Neuronal stem cell (in vitro differentiated cells): ENCODE results near the gene MEF2C.

Experiments
- DNase-seq: peaks from one replicate; pipeline ENCODE4 v3.0.0-alpha.2; 2013; ENCODE audit warnings: low spot score
- H2AFZ ChIP-seq: one replicate; pipeline ENCODE4 v1.6.1; 2013; ENCODE audit warnings: mild to moderate bottlenecking, low read length, inconsistent platforms
- H2AK5ac ChIP-seq: 2 replicates; pipeline ENCODE4 v1.6.1; 2013; ENCODE audit warnings: low read depth, mild to moderate bottlenecking, inconsistent platforms, low read length, moderate library complexity, mixed read lengths
- H2BK120ac ChIP-seq: 2 replicates; pipeline ENCODE4 v1.6.1; 2013; ENCODE audit warnings: low read depth, mild to moderate bottlenecking, inconsistent platforms, low read length, moderate library complexity, mixed read lengths
- H2BK12ac ChIP-seq: one replicate; pipeline ENCODE4 v1.6.1; 2013; ENCODE audit warnings: low read length, inconsistent platforms
- H2BK15ac ChIP-seq: 2 replicates; pipeline ENCODE4 v1.6.1; 2013; ENCODE audit warnings: mild to moderate bottlenecking, low read length, inconsistent platforms, mixed read lengths
- H2BK5ac ChIP-seq: one replicate; pipeline ENCODE4 v1.6.1; 2013; ENCODE audit warnings: inconsistent platforms, mild to moderate bottlenecking, low read length, moderate library complexity
- H3K14ac ChIP-seq: one replicate; pipeline ENCODE4 v1.6.1; 2013; ENCODE audit warnings: low read length, inconsistent platforms
- H3K18ac ChIP-seq: 2 replicates; pipeline ENCODE4 v1.6.1; 2013; ENCODE audit warnings: low read length, inconsistent platforms
- H3K23ac ChIP-seq: 2 replicates; pipeline ENCODE4 v1.6.1; 2013; ENCODE audit warnings: low read depth, mild to moderate bottlenecking, mixed read lengths, low read length, inconsistent platforms; ENCODE audit not compliant: poor library complexity
- H3K27ac ChIP-seq: replicated peaks from 3 replicates; pipeline ENCODE4 v1.5.1; 2013; ENCODE audit warnings: low read length, inconsistent platforms
- H3K27me3 ChIP-seq, 3 experiments: 2 replicates each; pipeline ENCODE4 v1.6.1; 2013; ENCODE audit warnings: low read length in 3 of 3, mild to moderate bottlenecking in 2 of 3, inconsistent platforms in 1 of 3, low read depth in 1 of 3, mixed read lengths in 1 of 3, moderate library complexity in 1 of 3; ENCODE audit not compliant: control insufficient read depth in 3 of 3, insufficient read depth in 3 of 3
- H3K36me3 ChIP-seq, 2 donors: replicated peaks in 1 of 2; 2 replicates each; pipeline ENCODE4 v1.6.1; 2013; ENCODE audit warnings: low read length in 2 of 2; ENCODE audit not compliant: control insufficient read depth in 2 of 2, insufficient read depth in 2 of 2
- H3K4ac ChIP-seq: 2 replicates; pipeline ENCODE4 v1.6.1; 2013; ENCODE audit warnings: inconsistent platforms, mild to moderate bottlenecking, low read length, moderate library complexity
- H3K4me1 ChIP-seq, 2 donors: 1 replicate in 1 of 2; 2 replicates in 1 of 2; pipeline ENCODE4 v1.6.1; 2013; ENCODE audit warnings: low read length in 2 of 2, low read depth in 1 of 2; ENCODE audit not compliant: control insufficient read depth in 2 of 2, insufficient read depth in 1 of 2
- H3K4me2 ChIP-seq: one replicate; pipeline ENCODE4 v1.6.1; 2013; ENCODE audit warnings: mild to moderate bottlenecking, low read length, inconsistent platforms; ENCODE audit not compliant: insufficient read depth, poor library complexity, severe bottlenecking
- H3K4me3 ChIP-seq, 2 donors: 2 replicates each; pipeline ENCODE4 v1.5.1; 2013; ENCODE audit warnings: low read length in 2 of 2, mild to moderate bottlenecking in 2 of 2, inconsistent platforms in 1 of 2, moderate library complexity in 1 of 2
- H3K79me1 ChIP-seq: one replicate; pipeline ENCODE4 v1.6.1; 2013; ENCODE audit warnings: low read depth, mild to moderate bottlenecking, inconsistent platforms, low read length, moderate library complexity
- H3K9ac ChIP-seq: one replicate; pipeline ENCODE4 v1.6.1; 2013; ENCODE audit warnings: mild to moderate bottlenecking, low read depth, low read length, inconsistent platforms; ENCODE audit not compliant: poor library complexity
- H3K9me3 ChIP-seq, 2 donors: replicated peaks in 1 of 2; 2 replicates each; pipeline versions ENCODE3 to v1.6.1; 2013; ENCODE audit warnings: low read length in 2 of 2, mild to moderate bottlenecking in 2 of 2, inconsistent platforms in 1 of 2, low read depth in 1 of 2, mixed read lengths in 1 of 2, moderate library complexity in 1 of 2; ENCODE audit not compliant: control insufficient read depth in 2 of 2, insufficient read depth in 1 of 2
- H4K8ac ChIP-seq: one replicate; pipeline ENCODE4 v1.6.1; 2013; ENCODE audit warnings: low read depth, mild to moderate bottlenecking, inconsistent platforms, low read length, moderate library complexity
- H4K91ac ChIP-seq: one replicate; pipeline ENCODE4 v1.6.1; 2013; ENCODE audit warnings: low read length, low read depth, mild to moderate bottlenecking, inconsistent platforms; ENCODE audit not compliant: poor library complexity
- WGBS, 2 donors: extraction: QIAGEN DNeasy Blood & Tissue Kit; methylation state at CpG; one replicate each; pipeline ENCODE4 v1.1.7; 2013; ENCODE audit warnings: missing lambda C conversion rate in 2 of 2, mixed read lengths in 1 of 2; ENCODE audit not compliant: insufficient read length in 2 of 2, insufficient replicate concordance in 1 of 2; ENCODE audit errors: extremely low coverage in 2 of 2; 5-methylcytosine and 5-hydroxymethylcytosine counted together

Gene MEF2C

GRCh38 chr5:88729829-88730182 lies 153.2 kb downstream of the MEF2C start:
- H3K4me2 ChIP-seq, result no peak overlapping the region
- H2BK5ac ChIP-seq, result no peak overlapping the region
- no peak overlapping the region for H3K23ac ChIP-seq
- H3K27ac ChIP-seq, result no peak overlapping the region
- no peak overlapping the region for H2BK120ac ChIP-seq
- no peak overlapping the region for H4K91ac ChIP-seq
- H3K36me3 ChIP-seq, result no peaks in the 10 kb centered on the region
- H3K4me1 ChIP-seq, result peaks cover 2 to 7% of the 10 kb centered on the region in 2 donors
- no peak overlapping the region for H4K8ac ChIP-seq
- H3K4me3 ChIP-seq, result no peak overlapping the region
- H3K9ac ChIP-seq, result no peak overlapping the region
- H3K14ac ChIP-seq, result no peak overlapping the region
- DNase-seq, result no peak
- H2BK12ac ChIP-seq, result no peak overlapping the region
- WGBS, 2 donors, result no CpG with 5 or more reads among the region's 1 CpG
- no peaks in the 10 kb centered on the region for H3K79me1 ChIP-seq
- no peak overlapping the region for H2AK5ac ChIP-seq
- H3K9me3 ChIP-seq, result no peaks in the 10 kb centered on the region
- H2BK15ac ChIP-seq, result no peak overlapping the region
- H3K27me3 ChIP-seq, result no peaks in the 10 kb centered on the region
- no peak overlapping the region for H3K18ac ChIP-seq
- H2AFZ ChIP-seq, result no peak overlapping the region
- H3K4ac ChIP-seq, result no peak overlapping the region

- H3K4me3 ChIP-seq, result no peak overlapping the region
- H2BK15ac ChIP-seq, result no peak overlapping the region
- no peak overlapping the region for H2AK5ac ChIP-seq
- H2BK120ac ChIP-seq, result no peak overlapping the region
- no CpG with 5 or more reads among the region's 5 CpGs for WGBS, 2 donors
- DNase-seq, result peak; percentile 80
- H3K9ac ChIP-seq, result no peak overlapping the region
- H3K27me3 ChIP-seq, result no peaks in the 10 kb centered on the region
- no peak overlapping the region for H3K4me2 ChIP-seq
- H3K14ac ChIP-seq, result no peak overlapping the region
- no peak overlapping the region for H2AFZ ChIP-seq
- H4K91ac ChIP-seq, result no peak overlapping the region
- H3K4ac ChIP-seq, result no peak overlapping the region
- H3K79me1 ChIP-seq, result no peaks in the 10 kb centered on the region
- H3K18ac ChIP-seq, result no peak overlapping the region
- H3K9me3 ChIP-seq, result no peaks in the 10 kb centered on the region
- H2BK12ac ChIP-seq, result no peak overlapping the region
- H3K23ac ChIP-seq, result no peak overlapping the region
- peaks cover 2 to 7% of the 10 kb centered on the region in 2 donors for H3K4me1 ChIP-seq
- H3K36me3 ChIP-seq, result no peaks in the 10 kb centered on the region
- no peak overlapping the region for H2BK5ac ChIP-seq
- no peak overlapping the region for H4K8ac ChIP-seq
- H3K27ac ChIP-seq, result no peak overlapping the region
Observed at GRCh38 chr5:88729084-88729828, 153.7 kb downstream of the MEF2C start.

- Histone ChIP-seq H2AFZ (no peak overlapping the region), H3K23ac (no peak overlapping the region), H3K27me3 (no peaks in the 10 kb centered on the region), H4K91ac (no peak overlapping the region), H3K36me3 (no peaks in the 10 kb centered on the region), H3K4me2 (no peak overlapping the region), H3K14ac (no peak overlapping the region), H2AK5ac (no peak overlapping the region), H2BK15ac (no peak overlapping the region), H3K79me1 (no peaks in the 10 kb centered on the region), H4K8ac (no peak overlapping the region), H3K9ac (no peak overlapping the region), H3K4me1 (peaks cover 3 to 7% of the 10 kb centered on the region in 2 donors), H2BK12ac (no peak overlapping the region), H2BK120ac (no peak overlapping the region), H3K18ac (no peak overlapping the region), H3K9me3 (no peaks in the 10 kb centered on the region), H3K4me3 (no peak overlapping the region), H3K4ac (no peak overlapping the region), H3K27ac (no peak overlapping the region), H2BK5ac (no peak overlapping the region)
- no peak for DNase-seq
- WGBS, 2 donors, result no CpG with 5 or more reads among the region's 3 CpGs
Observed at GRCh38 chr5:88727705-88728313, 155.2 kb downstream of the MEF2C start.

- Histone ChIP-seq H3K27me3 (no peaks in the 10 kb centered on the region), H3K9me3 (no peaks in the 10 kb centered on the region), H2AK5ac (no peak overlapping the region), H2BK12ac (no peak overlapping the region), H2AFZ (no peak overlapping the region), H3K4me3 (no peak overlapping the region), H3K4ac (no peak overlapping the region), H2BK120ac (no peak overlapping the region), H4K8ac (no peak overlapping the region), H3K18ac (no peak overlapping the region), H3K79me1 (no peaks in the 10 kb centered on the region), H4K91ac (no peak overlapping the region), H3K14ac (no peak overlapping the region), H3K9ac (no peak overlapping the region), H2BK15ac (no peak overlapping the region), H3K27ac (no peak overlapping the region), H3K4me2 (no peak overlapping the region), H3K36me3 (no peaks in the 10 kb centered on the region), H2BK5ac (no peak overlapping the region), H3K23ac (no peak overlapping the region), H3K4me1 (peaks cover 4 to 7% of the 10 kb centered on the region in 2 donors)
- no CpG with 5 or more reads among the region's 3 CpGs for WGBS, 2 donors
- no peak for DNase-seq
Observed at GRCh38 chr5:88725454-88725853, 157.5 kb downstream of the MEF2C start.
